HCT116 (cell line): Measurements from ENCODE around the gene NECAB2. TPM values are rescaled to one million over a fixed set of nuclear protein-coding genes. Genes with fewer than 3 reads are reported as not detected.

ENCODE experiments used
- ATAC-seq: fragments of 200-7000 bp; cut with Tn5 transposase; 2 replicates; pipeline ENCODE4 v1.9.1; 2020; ENCODE audit warnings: mild to moderate bottlenecking, moderate library complexity
- BruUV-seq: library from RNA; stranded (reverse); fragments of 400-500 nt; replicated peaks from 2 replicates; lab custom pipeline; 2021; lab: Mats Ljungman, UMichigan
- CTCF ChIA-PET: fragments of 300-600 bp; sonication (Branson Sonifier 250); formaldehyde crosslinking; loops from one replicate; lab custom pipeline; 2021; ENCODE audit warnings: antibody characterized with exemption; lab: Charles Lee
- POLR2A ChIA-PET: fragments of 300-600, 350-600 bp; sonication (Branson Sonifier 250); formaldehyde crosslinking; loops from one replicate; lab custom pipeline; 2021; ENCODE audit warnings: antibody characterized with exemption; lab: Charles Lee
- RAD21 ChIA-PET, 2 experiments: fragments of 300-600 bp; sonication (Branson Sonifier 250); formaldehyde crosslinking; loops; one replicate each; lab custom pipeline; 2023; ENCODE audit warnings: low total read pairs in 2 of 2; ENCODE audit not compliant: uncharacterized antibody in 2 of 2, unreplicated experiment in 2 of 2, low non-redundant PET in 1 of 2; lab: Charles Lee
- DNase-seq: peaks from one replicate; pipeline ENCODE4 v3.0.0-alpha.2; 2010; ENCODE audit warnings: low read depth, low spot score
- H2AFZ ChIP-seq: fragments of 200-600 bp; shearing (Covaris generic), sonication (generic); 2 replicates; pipeline ENCODE4 v1.6.1; 2017; ENCODE audit warnings: low read depth, mixed run types, mixed read lengths, antibody characterized with exemption, low read length; ENCODE audit not compliant: poor library complexity, severe bottlenecking
- H3K27ac ChIP-seq: 2 replicates; pipeline ENCODE4 v1.5.1; 2012; ENCODE audit warnings: low read depth, low read length
- H3K27me3 ChIP-seq: fragments of 200-600 bp; sonication (generic); 2 replicates; pipeline ENCODE4 v1.6.1; 2016; ENCODE audit warnings: mixed run types, low read length, mixed read lengths; ENCODE audit not compliant: insufficient read depth
- H3K36me3 ChIP-seq, 2 experiments: fragments of 200-500 bp in 1 of 2; fragments of 200-600 bp in 1 of 2; sonication (Bioruptor generic) in 1 of 2; sonication (generic) in 1 of 2; 2 replicates each; pipeline versions ENCODE4 v1.5.1 to v1.6.1; 2014 to 2016; ENCODE audit warnings: low read length in 2 of 2, inconsistent platforms in 1 of 2, mixed read lengths in 1 of 2, mixed run types in 1 of 2; ENCODE audit not compliant: insufficient read depth in 2 of 2, control insufficient read depth in 1 of 2
- H3K4me1 ChIP-seq, 2 experiments: fragments of 200-600 bp in 1 of 2; sonication (generic) in 1 of 2; 2 replicates each; pipeline versions ENCODE4 v1.5.1 to v1.6.1; 2012 to 2017; ENCODE audit warnings: low read length in 2 of 2, inconsistent platforms in 1 of 2, mild to moderate bottlenecking in 1 of 2, mixed read lengths in 1 of 2, mixed run types in 1 of 2, moderate library complexity in 1 of 2; ENCODE audit not compliant: insufficient read depth in 2 of 2, control insufficient read depth in 1 of 2
- H3K4me2 ChIP-seq: fragments of 200-600 bp; sonication (generic); 2 replicates; pipeline ENCODE4 v1.6.1; 2017; ENCODE audit warnings: mixed run types, low read length, mixed read lengths
- H3K4me3 ChIP-seq, 2 experiments: fragments of 200-600 bp in 1 of 2; sonication (generic) in 1 of 2; replicated peaks in 1 of 2; 2 replicates each; pipeline ENCODE4 v1.5.1; 2011 to 2016; ENCODE audit warnings: low read length in 2 of 2, control low read depth in 1 of 2, low read depth in 1 of 2, mild to moderate bottlenecking in 1 of 2, mixed read lengths in 1 of 2, mixed run types in 1 of 2
- H3K79me2 ChIP-seq: fragments of 200-600 bp; sonication (generic); 2 replicates; pipeline ENCODE4 v1.6.1; 2017; ENCODE audit warnings: mild to moderate bottlenecking, mixed run types, low read length, moderate library complexity, mixed read lengths; ENCODE audit not compliant: insufficient read depth
- H3K9ac ChIP-seq: fragments of 200-600 bp; sonication (generic); 2 replicates; pipeline ENCODE4 v1.6.1; 2016; ENCODE audit warnings: low read length, mixed read lengths
- H3K9me2 ChIP-seq: fragments of 200-600 bp; sonication (generic), shearing (Covaris generic); 2 replicates; pipeline ENCODE4 v1.6.1; 2017; ENCODE audit warnings: mixed run types, mild to moderate bottlenecking, moderate library complexity; ENCODE audit not compliant: insufficient read depth
- H3K9me3 ChIP-seq, 2 experiments: fragments of 200-500 bp in 1 of 2; fragments of 200-600 bp in 1 of 2; sonication (Bioruptor generic) in 1 of 2; sonication (generic) in 1 of 2; 2 replicates each; pipeline ENCODE4 v1.6.1; 2014 to 2017; ENCODE audit warnings: low read length in 2 of 2, mixed read lengths in 2 of 2, inconsistent platforms in 1 of 2, low read depth in 1 of 2, mild to moderate bottlenecking in 1 of 2, mixed run types in 1 of 2, moderate library complexity in 1 of 2; ENCODE audit not compliant: control insufficient read depth in 1 of 2, insufficient read depth in 1 of 2
- H4K20me1 ChIP-seq: fragments of 200-600 bp; sonication (generic), shearing (Covaris generic); 2 replicates; pipeline ENCODE4 v1.6.1; 2017; ENCODE audit warnings: mixed run types, mild to moderate bottlenecking, moderate library complexity; ENCODE audit not compliant: insufficient read depth
- EGR1 ChIP-seq: IDR thresholded peaks from 2 replicates; pipeline ENCODE4 v1.6.1; 2012; ENCODE audit warnings: low read depth
- ELF1 ChIP-seq: IDR thresholded peaks from 2 replicates; pipeline ENCODE4 v1.6.1; 2012; ENCODE audit warnings: low read depth, borderline replicate concordance
- EZH2 ChIP-seq: fragments of 200-600 bp; sonication (generic); IDR thresholded peaks from 2 replicates; pipeline ENCODE4 v1.6.1; 2017; ENCODE audit warnings: antibody characterized with exemption, mixed run types
- EZH2phosphoT487 ChIP-seq: fragments of 200-600 bp; IDR thresholded peaks from 2 replicates; pipeline ENCODE4 v1.6.1; 2018; ENCODE audit warnings: antibody characterized with exemption, borderline replicate concordance
- POLR2A ChIP-seq: IDR thresholded peaks from 2 replicates; pipeline ENCODE4 v1.7.0; 2011; ENCODE audit warnings: borderline replicate concordance; ENCODE audit not compliant: insufficient read depth, insufficient read length; ENCODE audit errors: extremely low read depth
- POLR2AphosphoS5 ChIP-seq: IDR thresholded peaks from 2 replicates; pipeline ENCODE4 v1.6.1; 2011; ENCODE audit warnings: mild to moderate bottlenecking, low read depth, low read length, moderate library complexity
- RAD21 ChIP-seq: IDR thresholded peaks from 2 replicates; pipeline ENCODE4 v1.6.1; 2012; ENCODE audit warnings: low read depth, mild to moderate bottlenecking
- REST ChIP-seq: IDR thresholded peaks from 2 replicates; pipeline ENCODE4 v1.6.1; 2012; ENCODE audit warnings: low read depth
- SIN3A ChIP-seq: IDR thresholded peaks from 2 replicates; pipeline ENCODE4 v1.6.1; 2012; ENCODE audit warnings: low read depth
- TCF7L2 ChIP-seq: IDR thresholded peaks from 2 replicates; pipeline ENCODE4 v1.7.0; 2011; ENCODE audit warnings: borderline replicate concordance, inconsistent platforms; ENCODE audit not compliant: insufficient read depth, insufficient read length; ENCODE audit errors: extremely low read depth
- ZFX ChIP-seq: fragments of 450-650 bp; IDR thresholded peaks from 2 replicates; pipeline ENCODE4 v1.6.1; 2017
- ZNF274 ChIP-seq: fragments of 200-500 bp; sonication (Bioruptor generic); IDR thresholded peaks from 2 replicates; pipeline ENCODE4 v1.6.1; 2014; ENCODE audit warnings: mild to moderate bottlenecking, low read depth, low read length, inconsistent platforms
- intact Hi-C: fragments of 100-400 bp; cut with micrococcal nuclease; formaldehyde crosslinking; loops from 2 replicates; pipeline ENCODE4 v1.10.0; 2022
- total RNA-seq: library from RNA; stranded (reverse); gene quantifications from one replicate; pipeline ENCODE4 v1.2.1, GENCODE V29; 2021; ENCODE audit not compliant: unreplicated experiment
- TF ChIP-seq, protein P1 (sequence below): IDR thresholded peaks from 2 replicates; pipeline ENCODE4 v1.6.1; 2012
- TF ChIP-seq, protein P2 (sequence below): IDR thresholded peaks from 2 replicates; pipeline ENCODE4 v1.6.1; 2011; ENCODE audit warnings: mild to moderate bottlenecking, low read length, moderate library complexity; ENCODE audit not compliant: insufficient replicate concordance; ENCODE audit errors: extremely low read depth

Gene NECAB2
- total RNA-seq, 1 experiment from 2014 or later: 0.61 TPM

- TF ChIP-seq REST (no peak), EGR1 (no peak), RAD21 (no peak), ZFX (no peak), EZH2 (no peak)
- TF ChIP-seq, protein P1, sequence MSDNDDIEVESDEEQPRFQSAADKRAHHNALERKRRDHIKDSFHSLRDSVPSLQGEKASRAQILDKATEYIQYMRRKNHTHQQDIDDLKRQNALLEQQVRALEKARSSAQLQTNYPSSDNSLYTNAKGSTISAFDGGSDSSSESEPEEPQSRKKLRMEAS: no peak
- TF ChIP-seq, all 23 proteins: peak for 0
Measured at GRCh38 chr16:83935858-83936255, 32.2 kb upstream of the NECAB2 start (continued).

GRCh38 chr16:83936581-83937165, 31.4 kb upstream of the NECAB2 start:
- no peak overlapping the region for H2AFZ ChIP-seq
- H3K9me3 ChIP-seq: no peaks in the 10 kb centered on the region
- RAD21 ChIA-PET: no interaction called here
- H3K4me1 ChIP-seq: peaks cover 0 to 10% of the 10 kb centered on the region in 2 experiments; a peak in 1 of 4 replicates
- CTCF ChIA-PET: no interaction called here
- H3K79me2 ChIP-seq: no peaks in the 10 kb centered on the region
- H3K9ac ChIP-seq: no peak overlapping the region
- H3K4me3 ChIP-seq: no peak overlapping the region
- no peaks in the 10 kb centered on the region for H4K20me1 ChIP-seq
- no peaks in the 10 kb centered on the region for H3K9me2 ChIP-seq
- BruUV-seq: no TSS peak
- ATAC-seq (no peak), DNase-seq (no peak)
- H3K36me3 ChIP-seq: no peaks in the 10 kb centered on the region
- intact Hi-C loops: no loop called here
- no peak overlapping the region for H3K4me2 ChIP-seq
- POLR2A ChIA-PET: interaction anchor here (1.4 kb wide), 1 partner anchor 10 kb away, joined by 5 read pairs; no protein-coding TSS in a partner anchor
- H3K27ac ChIP-seq: no peak overlapping the region; the same call in 1 of the 2 replicates
- no peaks in the 10 kb centered on the region for H3K27me3 ChIP-seq
- TF ChIP-seq EZH2phosphoT487 (no peak), TCF7L2 (no peak), RAD21 (no peak), ZFX (no peak), REST (no peak), ELF1 (no peak), EZH2 (no peak), POLR2AphosphoS5 (no peak), ZNF274 (no peak), SIN3A (no peak), POLR2A (no peak)
- TF ChIP-seq, protein P2, sequence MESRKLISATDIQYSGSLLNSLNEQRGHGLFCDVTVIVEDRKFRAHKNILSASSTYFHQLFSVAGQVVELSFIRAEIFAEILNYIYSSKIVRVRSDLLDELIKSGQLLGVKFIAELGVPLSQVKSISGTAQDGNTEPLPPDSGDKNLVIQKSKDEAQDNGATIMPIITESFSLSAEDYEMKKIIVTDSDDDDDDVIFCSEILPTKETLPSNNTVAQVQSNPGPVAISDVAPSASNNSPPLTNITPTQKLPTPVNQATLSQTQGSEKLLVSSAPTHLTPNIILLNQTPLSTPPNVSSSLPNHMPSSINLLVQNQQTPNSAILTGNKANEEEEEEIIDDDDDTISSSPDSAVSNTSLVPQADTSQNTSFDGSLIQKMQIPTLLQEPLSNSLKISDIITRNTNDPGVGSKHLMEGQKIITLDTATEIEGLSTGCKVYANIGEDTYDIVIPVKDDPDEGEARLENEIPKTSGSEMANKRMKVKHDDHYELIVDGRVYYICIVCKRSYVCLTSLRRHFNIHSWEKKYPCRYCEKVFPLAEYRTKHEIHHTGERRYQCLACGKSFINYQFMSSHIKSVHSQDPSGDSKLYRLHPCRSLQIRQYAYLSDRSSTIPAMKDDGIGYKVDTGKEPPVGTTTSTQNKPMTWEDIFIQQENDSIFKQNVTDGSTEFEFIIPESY: no peak
- TF ChIP-seq, protein P1: no peak
